Endodermal cell (in vitro differentiated cells): Measurements from ENCODE around the gene SATB1. TPM values are rescaled to one million over a fixed set of nuclear protein-coding genes. Genes with fewer than 3 reads are reported as not detected.
A peak's percentile ranks its signal among the peaks of the same experiment; 100 is the strongest.

Experiments
- DNase-seq: peaks from one replicate; pipeline ENCODE4 v3.0.0-alpha.2; 2017
- H3K27ac ChIP-seq: 2 replicates; pipeline ENCODE4 v1.5.1; 2013; ENCODE audit warnings: mild to moderate bottlenecking, low read depth, low read length, moderate library complexity
- H3K27me3 ChIP-seq: 2 replicates; pipeline ENCODE4 v1.6.1; 2013; ENCODE audit warnings: mild to moderate bottlenecking, low read length, moderate library complexity; ENCODE audit not compliant: insufficient read depth, control insufficient read depth, poor library complexity, severe bottlenecking
- H3K36me3 ChIP-seq: 2 replicates; pipeline ENCODE4 v1.7.0; 2013; ENCODE audit warnings: mild to moderate bottlenecking, low read length, moderate library complexity; ENCODE audit not compliant: control insufficient read depth, insufficient read depth
- H3K4me1 ChIP-seq: one replicate; pipeline ENCODE4 v1.7.0; 2013; ENCODE audit warnings: low read length; ENCODE audit not compliant: control insufficient read depth, insufficient read depth
- H3K4me3 ChIP-seq: 2 replicates; pipeline ENCODE4 v1.5.1; 2013; ENCODE audit warnings: mild to moderate bottlenecking, low read length, moderate library complexity
- H3K9ac ChIP-seq: 2 replicates; pipeline ENCODE4 v1.6.1; 2013; ENCODE audit warnings: mild to moderate bottlenecking, low read length, moderate library complexity; ENCODE audit not compliant: poor library complexity, severe bottlenecking; ENCODE audit errors: extremely low read depth
- H3K9me3 ChIP-seq: 2 replicates; pipeline ENCODE4 v1.6.1; 2013; ENCODE audit warnings: mild to moderate bottlenecking, low read length, moderate library complexity; ENCODE audit not compliant: control insufficient read depth
- H3K27ac Mint-ChIP-seq: 2 replicates; pipeline ENCODE4 v1.8.0; 2020; ENCODE audit warnings: mixed read lengths
- H3K27me3 Mint-ChIP-seq: 2 replicates; pipeline ENCODE4 v1.8.0; 2021; ENCODE audit warnings: mild to moderate bottlenecking, mixed read lengths; ENCODE audit not compliant: insufficient read depth
- H3K36me3 Mint-ChIP-seq: 2 replicates; pipeline ENCODE4 v1.8.0; 2020; ENCODE audit warnings: low read depth, mixed read lengths
- H3K4me1 Mint-ChIP-seq: 2 replicates; pipeline ENCODE4 v1.8.0; 2020; ENCODE audit warnings: mixed read lengths
- H3K4me3 Mint-ChIP-seq: 2 replicates; pipeline ENCODE4 v1.8.0; 2020; ENCODE audit warnings: mild to moderate bottlenecking, moderate library complexity, mixed read lengths
- H3K9me3 Mint-ChIP-seq: 2 replicates; pipeline ENCODE4 v1.8.0; 2020; ENCODE audit warnings: mild to moderate bottlenecking, mixed read lengths
- CTCF ChIP-seq: fragments of 200-600 bp; sonication (generic); conservative IDR thresholded peaks from 2 replicates; pipeline ENCODE4 v1.5.0; 2021; ENCODE audit warnings: antibody characterized with exemption, mild to moderate bottlenecking
- WGBS, 2 experiments: methylation state at CpG; one replicate each; pipeline versions ENCODE4 v1.1.5 to v1.1.7; 2013; ENCODE audit warnings: missing lambda C conversion rate in 2 of 2, mixed read lengths in 1 of 2; ENCODE audit not compliant: insufficient coverage in 1 of 2, insufficient read length in 1 of 2; 5-methylcytosine and 5-hydroxymethylcytosine counted together
- total RNA-seq, 2 donors: library from RNA; stranded (reverse); fragmentation: NEBNext Ultra II Directional in 1 of 2; extraction: Animal tissue kit (Norgen Biotek cat#: 25700) in 1 of 2; gene quantifications; 2 replicates in 1 of 2; 3 replicates in 1 of 2; pipeline ENCODE4 v1.2.1, GENCODE V29; 2021

The SATB1 gene
- total RNA-seq, 2 donors from 2014 or later: 31.5 to 38.6 TPM

- H3K27ac Mint-ChIP-seq: no peak overlapping the region
- H3K4me3 Mint-ChIP-seq: no peak overlapping the region
These were observed 42.3 kb downstream of the SATB1 start for GRCh38 chr3:18382760-18383369.

DNA sequence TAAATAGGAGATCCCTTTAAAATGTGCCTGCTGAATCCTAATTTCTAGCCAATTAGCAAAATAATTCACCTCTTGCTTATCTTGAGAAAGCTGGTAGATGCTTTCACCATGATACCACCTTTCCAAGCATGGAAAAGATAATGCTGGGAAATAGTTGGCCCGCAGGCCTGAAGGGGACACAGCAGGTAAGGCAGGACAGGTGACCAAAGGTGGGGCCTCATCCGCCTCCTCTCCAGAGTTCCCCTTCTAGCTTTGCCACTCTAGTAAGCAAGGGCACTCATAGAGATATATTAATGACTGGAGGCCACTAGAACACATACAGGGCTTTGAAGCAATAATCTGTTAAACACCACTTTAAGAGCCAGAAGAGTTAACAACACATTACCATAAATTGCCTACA, 45.5 kb downstream of the SATB1 start:
- H3K9me3 Mint-ChIP-seq: no peaks in the 10 kb centered on the region
- H3K9ac ChIP-seq: no peak overlapping the region
- peaks cover 9% of the 10 kb centered on the region for H3K36me3 Mint-ChIP-seq
- H3K27me3 ChIP-seq: no peaks in the 10 kb centered on the region
- no peaks in the 10 kb centered on the region for H3K27me3 Mint-ChIP-seq
- H3K4me3 Mint-ChIP-seq: no peak overlapping the region
- peaks cover 16% of the 10 kb centered on the region for H3K36me3 ChIP-seq
- peak; percentile 17 for TF ChIP-seq CTCF
- H3K4me1 Mint-ChIP-seq: peaks cover 10% of the 10 kb centered on the region
- no peak overlapping the region for H3K4me3 ChIP-seq
- 86 to 90% methylated on average over 2 of the region's 2 CpGs for WGBS, 2 experiments
- DNase-seq: peak; percentile 62
- H3K27ac ChIP-seq: no peak overlapping the region
- H3K4me1 ChIP-seq: peaks cover 7% of the 10 kb centered on the region
- H3K27ac Mint-ChIP-seq: no peak overlapping the region
- H3K9me3 ChIP-seq: no peaks in the 10 kb centered on the region

More at GRCh38 chr3:18382760-18383369, 42.3 kb downstream of the SATB1 start:
- Histone ChIP-seq H3K9me3 (no peaks in the 10 kb centered on the region), H3K36me3 (peaks cover 11% of the 10 kb centered on the region), H3K27ac (no peak overlapping the region), H3K4me3 (no peak overlapping the region), H3K4me1 (peaks cover 7% of the 10 kb centered on the region), H3K9ac (no peak overlapping the region), H3K27me3 (no peaks in the 10 kb centered on the region)
- H3K4me1 Mint-ChIP-seq: peaks cover 10% of the 10 kb centered on the region
- peak; percentile 20 for TF ChIP-seq CTCF
- H3K9me3 Mint-ChIP-seq: no peaks in the 10 kb centered on the region
- peaks cover 11% of the 10 kb centered on the region for H3K36me3 Mint-ChIP-seq
- no peaks in the 10 kb centered on the region for H3K27me3 Mint-ChIP-seq
- DNase-seq: peak; percentile 50

GRCh38 chr3:18378218-18378617, 46.9 kb downstream of the SATB1 start:
- Mint-ChIP-seq H3K9me3 (no peaks in the 10 kb centered on the region), H3K4me1 (peaks cover 10% of the 10 kb centered on the region), H3K27ac (no peak overlapping the region), H3K4me3 (no peak overlapping the region), H3K27me3 (no peaks in the 10 kb centered on the region), H3K36me3 (peaks cover 8% of the 10 kb centered on the region)
- H3K27me3 ChIP-seq: no peaks in the 10 kb centered on the region
- no peaks in the 10 kb centered on the region for H3K9me3 ChIP-seq
- H3K4me3 ChIP-seq: no peak overlapping the region
- no peak for DNase-seq
- H3K27ac ChIP-seq: no peak overlapping the region
- no peak overlapping the region for H3K9ac ChIP-seq
- TF ChIP-seq CTCF: no peak
- H3K36me3 ChIP-seq: peaks cover 25% of the 10 kb centered on the region
- 91 to 94% methylated on average over 2 of the region's 2 CpGs for WGBS, 2 experiments
- peaks cover 5% of the 10 kb centered on the region for H3K4me1 ChIP-seq
